ENCODE measurements around the gene TNNT2.

Gene TNNT2

GRCh38 chr1:201317551-201317950, 59.9 kb downstream of the TNNT2 start:
- H3K36me3 ChIP-seq (ENCODE audit: control insufficient read depth, insufficient read depth, low read length), result no peaks in the 10 kb centered on the region
- peaks cover 4% of the 10 kb centered on the region for H3K4me1 ChIP-seq (ENCODE audit: control insufficient read depth, insufficient read depth, low read length)
- no peaks in the 10 kb centered on the region for H3K27me3 ChIP-seq (ENCODE audit: control insufficient read depth, insufficient read depth, low read length)
- no peak overlapping the region for H3K4me3 ChIP-seq (ENCODE audit: low read depth, low read length)
- H3K9ac ChIP-seq (ENCODE audit: low read depth, low read length), result no peak overlapping the region
- H3K9me3 ChIP-seq (ENCODE audit: control insufficient read depth, insufficient read depth, low read length), result no peaks in the 10 kb centered on the region

- Histone ChIP-seq H3K36me3 (ENCODE audit: control insufficient read depth, insufficient read depth, low read length) (no peaks in the 10 kb centered on the region), H3K27me3 (ENCODE audit: control insufficient read depth, insufficient read depth, low read length) (no peaks in the 10 kb centered on the region), H3K9ac (ENCODE audit: low read depth, low read length) (no peak overlapping the region), H3K4me3 (ENCODE audit: low read depth, low read length) (no peak overlapping the region), H3K4me1 (ENCODE audit: control insufficient read depth, insufficient read depth, low read length) (peaks cover 4% of the 10 kb centered on the region), H3K9me3 (ENCODE audit: control insufficient read depth, insufficient read depth, low read length) (no peaks in the 10 kb centered on the region)
These were observed 60.9 kb downstream of the TNNT2 start for GRCh38 chr1:201316556-201316955.

- no peaks in the 10 kb centered on the region for H3K36me3 ChIP-seq (ENCODE audit: control insufficient read depth, insufficient read depth, low read length)
- no peak overlapping the region for H3K9ac ChIP-seq (ENCODE audit: low read depth, low read length)
- peaks cover 11% of the 10 kb centered on the region for H3K27me3 ChIP-seq (ENCODE audit: control insufficient read depth, insufficient read depth, low read length)
- H3K4me3 ChIP-seq (ENCODE audit: low read depth, low read length), result no peak overlapping the region
- H3K4me1 ChIP-seq (ENCODE audit: control insufficient read depth, insufficient read depth, low read length), result peaks cover 4% of the 10 kb centered on the region
- no peaks in the 10 kb centered on the region for H3K9me3 ChIP-seq (ENCODE audit: control insufficient read depth, insufficient read depth, low read length)
These were observed 64.4 kb downstream of the TNNT2 start for GRCh38 chr1:201313086-201313485.

GRCh38 chr1:201312298-201312697, 65.2 kb downstream of the TNNT2 start:
- no peaks in the 10 kb centered on the region for H3K36me3 ChIP-seq (ENCODE audit: control insufficient read depth, insufficient read depth, low read length)
- H3K9me3 ChIP-seq (ENCODE audit: control insufficient read depth, insufficient read depth, low read length), result no peaks in the 10 kb centered on the region
- peaks cover 11% of the 10 kb centered on the region for H3K27me3 ChIP-seq (ENCODE audit: control insufficient read depth, insufficient read depth, low read length)
- no peak overlapping the region for H3K4me3 ChIP-seq (ENCODE audit: low read depth, low read length)
- H3K9ac ChIP-seq (ENCODE audit: low read depth, low read length), result no peak overlapping the region
- peaks cover 4% of the 10 kb centered on the region for H3K4me1 ChIP-seq (ENCODE audit: control insufficient read depth, insufficient read depth, low read length)

- H3K4me3 ChIP-seq (ENCODE audit: low read depth, low read length), result no peak overlapping the region
- H3K9ac ChIP-seq (ENCODE audit: low read depth, low read length), result no peak overlapping the region
- H3K9me3 ChIP-seq (ENCODE audit: control insufficient read depth, insufficient read depth, low read length), result no peaks in the 10 kb centered on the region
- H3K4me1 ChIP-seq (ENCODE audit: control insufficient read depth, insufficient read depth, low read length), result peaks cover 4% of the 10 kb centered on the region
- H3K36me3 ChIP-seq (ENCODE audit: control insufficient read depth, insufficient read depth, low read length), result no peaks in the 10 kb centered on the region
- peaks cover 11% of the 10 kb centered on the region for H3K27me3 ChIP-seq (ENCODE audit: control insufficient read depth, insufficient read depth, low read length)
These were observed 66.0 kb downstream of the TNNT2 start for GRCh38 chr1:201311356-201312011.

GRCh38 chr1:201310986-201311355, 66.5 kb downstream of the TNNT2 start:
- H3K27me3 ChIP-seq (ENCODE audit: control insufficient read depth, insufficient read depth, low read length), result peaks cover 11% of the 10 kb centered on the region
- H3K4me1 ChIP-seq (ENCODE audit: control insufficient read depth, insufficient read depth, low read length), result peaks cover 4% of the 10 kb centered on the region
- H3K9ac ChIP-seq (ENCODE audit: low read depth, low read length), result no peak overlapping the region
- no peaks in the 10 kb centered on the region for H3K36me3 ChIP-seq (ENCODE audit: control insufficient read depth, insufficient read depth, low read length)
- H3K4me3 ChIP-seq (ENCODE audit: low read depth, low read length), result no peak overlapping the region
- no peaks in the 10 kb centered on the region for H3K9me3 ChIP-seq (ENCODE audit: control insufficient read depth, insufficient read depth, low read length)

GRCh38 chr1:201310251-201310985, 67.1 kb downstream of the TNNT2 start:
- H3K9me3 ChIP-seq (ENCODE audit: control insufficient read depth, insufficient read depth, low read length), result no peaks in the 10 kb centered on the region
- H3K27me3 ChIP-seq (ENCODE audit: control insufficient read depth, insufficient read depth, low read length), result peaks cover 11% of the 10 kb centered on the region
- peaks cover 4% of the 10 kb centered on the region for H3K4me1 ChIP-seq (ENCODE audit: control insufficient read depth, insufficient read depth, low read length)
- no peak overlapping the region for H3K4me3 ChIP-seq (ENCODE audit: low read depth, low read length)
- no peak overlapping the region for H3K9ac ChIP-seq (ENCODE audit: low read depth, low read length)
- no peaks in the 10 kb centered on the region for H3K36me3 ChIP-seq (ENCODE audit: control insufficient read depth, insufficient read depth, low read length)

GRCh38 chr1:201309416-201309815, 68.1 kb downstream of the TNNT2 start:
- H3K27me3 ChIP-seq (ENCODE audit: control insufficient read depth, insufficient read depth, low read length), result peaks cover 11% of the 10 kb centered on the region
- no peak overlapping the region for H3K4me3 ChIP-seq (ENCODE audit: low read depth, low read length)
- no peak overlapping the region for H3K9ac ChIP-seq (ENCODE audit: low read depth, low read length)
- no peaks in the 10 kb centered on the region for H3K36me3 ChIP-seq (ENCODE audit: control insufficient read depth, insufficient read depth, low read length)
- H3K9me3 ChIP-seq (ENCODE audit: control insufficient read depth, insufficient read depth, low read length), result no peaks in the 10 kb centered on the region
- H3K4me1 ChIP-seq (ENCODE audit: control insufficient read depth, insufficient read depth, low read length), result peaks cover 4% of the 10 kb centered on the region

Data from iPS-15b (cell line).